Vagina (tissue), 2 donors: ENCODE data around the gene BSG.

Experiments
- POLR2A ChIP-seq, 2 donors: fragments of 450-650 bp; IDR thresholded peaks; one replicate each; pipeline ENCODE4 v1.6.1; 2017; ENCODE audit warnings: antibody characterized with exemption in 2 of 2, mild to moderate bottlenecking in 2 of 2, moderate library complexity in 2 of 2
- POLR2AphosphoS5 ChIP-seq, 2 donors: sonication (generic); formaldehyde crosslinking; IDR thresholded peaks; one replicate each; pipeline ENCODE4 v1.9.0; 2017; ENCODE audit warnings: antibody characterized with exemption in 2 of 2, mild to moderate bottlenecking in 2 of 2, low read depth in 1 of 2; ENCODE audit not compliant: insufficient read depth in 1 of 2
- TF ChIP-seq, protein P1 (sequence below), 3 experiments: fragments of 450-650 bp in 2 of 3; fragments of 200-600 bp in 1 of 3; sonication (generic) in 1 of 3; IDR thresholded peaks; one replicate each; pipeline ENCODE4 v1.5.1; 2017 to 2019; ENCODE audit warnings: antibody characterized with exemption in 3 of 3, mild to moderate bottlenecking in 2 of 3, moderate library complexity in 2 of 3

DNA sequence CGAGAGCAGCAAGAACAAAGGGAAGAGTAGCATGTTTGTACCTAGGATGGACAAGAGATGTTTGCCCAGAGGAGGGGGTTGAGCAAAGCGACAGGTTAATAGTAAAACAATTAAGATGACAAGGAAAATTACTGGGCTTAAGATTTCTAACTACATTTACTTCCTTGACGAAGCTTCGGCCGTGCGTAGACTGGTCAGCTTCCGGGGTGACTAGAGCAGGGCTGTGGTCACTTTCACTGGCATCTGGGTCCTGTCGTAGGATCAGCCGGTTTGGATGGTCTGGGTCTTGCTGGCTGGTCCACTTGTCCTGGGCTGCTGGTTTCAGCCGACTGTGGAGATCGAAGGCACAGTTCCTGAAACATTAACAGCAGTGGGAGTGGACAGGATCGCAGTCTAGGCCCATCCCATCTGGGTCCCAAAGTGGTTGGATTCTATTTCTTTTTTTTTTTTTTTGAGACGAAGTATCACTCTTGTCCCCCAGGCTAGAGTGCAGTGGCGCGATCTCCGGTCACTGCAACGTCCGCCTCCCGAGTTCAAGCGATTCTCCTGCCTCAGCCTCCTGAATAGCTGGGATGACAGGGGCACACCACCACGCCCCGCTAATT is 5.0 kb upstream of the BSG start:
- TF ChIP-seq, protein P1, sequence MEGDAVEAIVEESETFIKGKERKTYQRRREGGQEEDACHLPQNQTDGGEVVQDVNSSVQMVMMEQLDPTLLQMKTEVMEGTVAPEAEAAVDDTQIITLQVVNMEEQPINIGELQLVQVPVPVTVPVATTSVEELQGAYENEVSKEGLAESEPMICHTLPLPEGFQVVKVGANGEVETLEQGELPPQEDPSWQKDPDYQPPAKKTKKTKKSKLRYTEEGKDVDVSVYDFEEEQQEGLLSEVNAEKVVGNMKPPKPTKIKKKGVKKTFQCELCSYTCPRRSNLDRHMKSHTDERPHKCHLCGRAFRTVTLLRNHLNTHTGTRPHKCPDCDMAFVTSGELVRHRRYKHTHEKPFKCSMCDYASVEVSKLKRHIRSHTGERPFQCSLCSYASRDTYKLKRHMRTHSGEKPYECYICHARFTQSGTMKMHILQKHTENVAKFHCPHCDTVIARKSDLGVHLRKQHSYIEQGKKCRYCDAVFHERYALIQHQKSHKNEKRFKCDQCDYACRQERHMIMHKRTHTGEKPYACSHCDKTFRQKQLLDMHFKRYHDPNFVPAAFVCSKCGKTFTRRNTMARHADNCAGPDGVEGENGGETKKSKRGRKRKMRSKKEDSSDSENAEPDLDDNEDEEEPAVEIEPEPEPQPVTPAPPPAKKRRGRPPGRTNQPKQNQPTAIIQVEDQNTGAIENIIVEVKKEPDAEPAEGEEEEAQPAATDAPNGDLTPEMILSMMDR (IDR thresholded peaks at IDR 0.05) = no peak
- TF ChIP-seq POLR2AphosphoS5 (IDR thresholded peaks at IDR 0.05; ENCODE audit: insufficient read depth in 1 of 2, low read depth in 1 of 2) (no peak), POLR2A (IDR thresholded peaks at IDR 0.05) (no peak)
